Nephron progenitor cell (in vitro differentiated cells): ENCODE measurements around the gene RHOT2.

Experiments used
- DNase-seq: peaks from one replicate; pipeline ENCODE4 v3.0.0; 2021
- H3K27ac Mint-ChIP-seq: 2 replicates; pipeline ENCODE4 v1.8.0; 2021; ENCODE audit warnings: mild to moderate bottlenecking, moderate library complexity, mixed read lengths
- H3K27me3 Mint-ChIP-seq: 2 replicates; pipeline ENCODE4 v1.8.0; 2021; ENCODE audit warnings: mild to moderate bottlenecking, low read depth, mixed read lengths; ENCODE audit not compliant: poor library complexity
- H3K36me3 Mint-ChIP-seq: 2 replicates; pipeline ENCODE4 v1.8.0; 2021; ENCODE audit warnings: low read depth, mixed read lengths
- H3K4me1 Mint-ChIP-seq: 2 replicates; pipeline ENCODE4 v1.8.0; 2021; ENCODE audit warnings: mixed read lengths
- H3K4me3 Mint-ChIP-seq: 2 replicates; pipeline ENCODE4 v1.8.0; 2021; ENCODE audit warnings: mild to moderate bottlenecking, moderate library complexity, mixed read lengths
- H3K9me3 Mint-ChIP-seq: 2 replicates; pipeline ENCODE4 v1.8.0; 2021; ENCODE audit warnings: mild to moderate bottlenecking, moderate library complexity, mixed read lengths
- TF ChIP-seq, protein P1 (sequence below): fragments of 200-600 bp; sonication (generic); IDR thresholded peaks from 2 replicates; pipeline ENCODE4 v1.5.0; 2021; ENCODE audit warnings: antibody characterized with exemption

Gene RHOT2

DNA sequence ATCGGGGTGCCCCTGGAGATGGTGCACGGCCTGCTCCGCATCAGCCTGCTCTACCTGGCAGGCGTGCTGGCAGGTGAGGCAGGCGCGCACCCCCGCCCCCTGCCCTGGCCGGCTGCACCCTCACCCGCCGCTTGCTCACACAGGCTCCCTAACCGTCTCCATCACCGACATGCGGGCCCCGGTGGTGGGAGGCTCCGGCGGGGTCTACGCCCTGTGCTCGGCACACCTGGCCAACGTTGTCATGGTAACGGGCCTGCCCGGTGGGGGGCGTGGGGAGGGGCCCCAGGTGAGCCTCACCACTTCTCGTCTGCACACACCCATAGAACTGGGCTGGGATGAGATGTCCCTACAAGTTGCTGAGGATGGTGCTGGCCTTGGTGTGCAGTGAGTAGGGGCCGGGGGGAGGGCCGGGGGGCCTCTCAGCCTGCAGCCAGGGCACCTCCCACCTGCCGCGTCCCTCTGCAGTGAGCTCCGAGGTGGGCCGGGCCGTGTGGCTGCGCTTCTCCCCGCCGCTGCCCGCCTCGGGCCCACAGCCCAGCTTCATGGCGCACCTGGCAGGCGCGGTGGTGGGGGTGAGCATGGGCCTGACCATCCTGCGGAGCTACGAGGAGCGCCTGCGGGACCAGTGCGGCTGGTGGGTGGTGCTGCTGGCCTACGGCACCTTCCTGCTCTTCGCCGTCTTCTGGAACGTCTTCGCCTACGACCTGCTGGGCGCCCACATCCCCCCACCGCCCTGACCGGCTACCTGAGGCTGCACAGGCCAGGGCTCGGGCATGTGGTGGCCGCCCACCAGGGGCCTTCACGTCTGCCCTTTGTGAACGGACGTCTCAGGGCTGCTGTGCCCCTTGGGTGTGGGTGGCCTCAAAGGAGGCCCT is 9.6 kb downstream of the RHOT2 start:
- H3K4me1 Mint-ChIP-seq: peaks cover 33% of the 10 kb centered on the region
- H3K36me3 Mint-ChIP-seq: peaks cover 10% of the 10 kb centered on the region
- no peak for DNase-seq
- no peak overlapping the region for H3K4me3 Mint-ChIP-seq
- H3K27ac Mint-ChIP-seq: no peak overlapping the region
- H3K27me3 Mint-ChIP-seq: peaks cover 18% of the 10 kb centered on the region
- TF ChIP-seq, protein P1, sequence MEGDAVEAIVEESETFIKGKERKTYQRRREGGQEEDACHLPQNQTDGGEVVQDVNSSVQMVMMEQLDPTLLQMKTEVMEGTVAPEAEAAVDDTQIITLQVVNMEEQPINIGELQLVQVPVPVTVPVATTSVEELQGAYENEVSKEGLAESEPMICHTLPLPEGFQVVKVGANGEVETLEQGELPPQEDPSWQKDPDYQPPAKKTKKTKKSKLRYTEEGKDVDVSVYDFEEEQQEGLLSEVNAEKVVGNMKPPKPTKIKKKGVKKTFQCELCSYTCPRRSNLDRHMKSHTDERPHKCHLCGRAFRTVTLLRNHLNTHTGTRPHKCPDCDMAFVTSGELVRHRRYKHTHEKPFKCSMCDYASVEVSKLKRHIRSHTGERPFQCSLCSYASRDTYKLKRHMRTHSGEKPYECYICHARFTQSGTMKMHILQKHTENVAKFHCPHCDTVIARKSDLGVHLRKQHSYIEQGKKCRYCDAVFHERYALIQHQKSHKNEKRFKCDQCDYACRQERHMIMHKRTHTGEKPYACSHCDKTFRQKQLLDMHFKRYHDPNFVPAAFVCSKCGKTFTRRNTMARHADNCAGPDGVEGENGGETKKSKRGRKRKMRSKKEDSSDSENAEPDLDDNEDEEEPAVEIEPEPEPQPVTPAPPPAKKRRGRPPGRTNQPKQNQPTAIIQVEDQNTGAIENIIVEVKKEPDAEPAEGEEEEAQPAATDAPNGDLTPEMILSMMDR: no peak
- no peaks in the 10 kb centered on the region for H3K9me3 Mint-ChIP-seq

GRCh38 chr16:678209-678857 is 10.4 kb downstream of the RHOT2 start:
- Mint-ChIP-seq H3K36me3 (peaks cover 10% of the 10 kb centered on the region), H3K4me3 (no peak overlapping the region), H3K9me3 (no peaks in the 10 kb centered on the region), H3K27ac (no peak overlapping the region), H3K27me3 (peaks cover 18% of the 10 kb centered on the region), H3K4me1 (peaks cover 41% of the 10 kb centered on the region)
- TF ChIP-seq, protein P1: no peak
- no peak for DNase-seq

DNA sequence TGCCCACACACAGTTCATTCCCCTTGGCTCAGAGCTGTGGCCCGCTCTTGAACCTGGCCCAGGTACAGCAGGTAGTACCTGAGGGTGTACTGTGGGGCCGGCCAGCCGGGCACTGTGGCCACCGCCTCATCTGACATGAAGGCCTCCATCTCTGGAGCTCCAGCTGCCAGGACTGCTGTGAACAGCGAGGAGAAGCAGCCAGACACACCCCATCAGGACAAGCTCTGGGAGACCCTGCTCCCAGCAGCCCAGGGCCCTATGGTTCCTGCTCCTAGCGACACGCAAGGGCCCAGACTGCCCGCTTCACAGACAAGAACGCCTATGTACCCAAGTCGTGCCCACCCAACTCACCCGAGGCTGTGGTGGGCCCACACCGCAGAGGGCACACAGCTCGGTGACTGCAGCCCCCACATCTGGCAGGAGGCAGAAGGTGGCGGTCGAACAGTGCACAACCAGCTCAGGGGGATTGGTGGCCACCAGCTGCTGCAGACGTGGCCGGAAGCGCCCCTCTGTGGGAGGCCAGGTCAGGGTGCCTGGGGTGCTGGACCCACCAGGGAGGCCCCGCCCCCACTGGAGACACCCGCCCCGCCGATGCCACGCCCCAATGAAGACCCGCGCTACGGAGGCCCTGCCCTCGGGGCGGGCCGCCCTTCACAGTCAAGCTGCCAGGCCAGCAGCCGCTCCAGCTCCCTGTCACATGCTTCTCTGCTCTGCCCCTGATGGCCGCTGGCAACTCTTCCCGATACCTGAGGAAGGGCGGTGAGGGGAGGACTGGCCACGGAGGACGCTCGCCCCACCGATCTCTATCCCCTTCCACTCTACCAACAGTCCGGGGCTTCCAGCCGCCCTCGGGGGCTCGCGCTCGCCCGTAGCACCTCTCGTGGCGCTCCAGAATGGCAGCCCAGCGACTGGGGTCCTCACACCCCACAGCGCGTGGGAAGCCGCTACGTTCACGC is 11.2 kb downstream of the RHOT2 start:
- Mint-ChIP-seq H3K4me1 (peaks cover 42% of the 10 kb centered on the region), H3K4me3 (peak overlapping the region; percentile 86), H3K27me3 (peaks cover 18% of the 10 kb centered on the region), H3K36me3 (peaks cover 10% of the 10 kb centered on the region), H3K27ac (no peak overlapping the region), H3K9me3 (no peaks in the 10 kb centered on the region)
- TF ChIP-seq, protein P1: no peak
- DNase-seq: peak; percentile 74

- TF ChIP-seq, protein P1: no peak
- DNase-seq: peak; percentile 98
- Mint-ChIP-seq H3K36me3 (peaks cover 10% of the 10 kb centered on the region), H3K4me1 (peaks cover 38% of the 10 kb centered on the region), H3K27me3 (peaks cover 14% of the 10 kb centered on the region), H3K9me3 (no peaks in the 10 kb centered on the region), H3K4me3 (peak within 1 kb of the TSS; percentile 86), H3K27ac (peak within 1 kb of the TSS; percentile 83)
Observed at GRCh38 chr16:679814-680624, 12.1 kb downstream of the RHOT2 start, which contains the start of gene STUB1. TSS of gene STUB1 (plus strand) at chr16:680410. CDS start at chr16:680526, 116 bp downstream.

- peaks cover 10% of the 10 kb centered on the region for H3K36me3 Mint-ChIP-seq
Observed at GRCh38 chr16:680625-680945, 12.7 kb downstream of the RHOT2 start.

More at GRCh38 chr16:680625-680945, 12.7 kb downstream of the RHOT2 start:
- H3K4me3 Mint-ChIP-seq: peak overlapping the region; percentile 86
- H3K4me1 Mint-ChIP-seq: peaks cover 35% of the 10 kb centered on the region
- no peak for DNase-seq
- TF ChIP-seq, protein P1: no peak
- no peak overlapping the region for H3K27ac Mint-ChIP-seq
- peaks cover 10% of the 10 kb centered on the region for H3K27me3 Mint-ChIP-seq
- no peaks in the 10 kb centered on the region for H3K9me3 Mint-ChIP-seq
